Measurements from ENCODE around the gene ZNF521. TPM values are rescaled to one million over a fixed set of nuclear protein-coding genes. Genes with fewer than 3 reads are reported as not detected.

ZNF521 gene
- total RNA-seq, 2 donors from 2014 or later = 1.1 TPM; not detected in 1

DNA sequence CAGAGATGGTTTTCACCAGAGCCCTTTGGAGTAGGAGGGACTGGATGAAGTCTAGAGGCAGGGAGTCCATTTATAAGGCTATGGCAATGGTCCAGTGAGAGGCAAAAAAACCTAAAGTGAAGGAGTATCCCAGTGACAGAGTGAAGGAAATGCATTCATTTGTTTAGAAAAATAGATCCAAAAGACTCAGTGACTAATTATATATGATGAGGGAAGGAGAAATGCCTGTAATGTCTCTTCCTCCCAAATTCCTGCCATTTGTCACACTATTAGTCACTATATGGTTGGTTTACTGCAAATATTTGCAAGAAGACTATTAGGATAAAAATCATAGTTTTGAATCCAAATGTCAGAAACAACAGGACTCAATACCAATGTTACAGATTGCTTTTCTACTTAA is 104.2 kb downstream of the ZNF521 start:
- Mint-ChIP-seq H3K36me3 (ENCODE audit: low read depth) (no peaks in the 10 kb centered on the region), H3K27me3 (peaks cover 9% of the 10 kb centered on the region)

DNA sequence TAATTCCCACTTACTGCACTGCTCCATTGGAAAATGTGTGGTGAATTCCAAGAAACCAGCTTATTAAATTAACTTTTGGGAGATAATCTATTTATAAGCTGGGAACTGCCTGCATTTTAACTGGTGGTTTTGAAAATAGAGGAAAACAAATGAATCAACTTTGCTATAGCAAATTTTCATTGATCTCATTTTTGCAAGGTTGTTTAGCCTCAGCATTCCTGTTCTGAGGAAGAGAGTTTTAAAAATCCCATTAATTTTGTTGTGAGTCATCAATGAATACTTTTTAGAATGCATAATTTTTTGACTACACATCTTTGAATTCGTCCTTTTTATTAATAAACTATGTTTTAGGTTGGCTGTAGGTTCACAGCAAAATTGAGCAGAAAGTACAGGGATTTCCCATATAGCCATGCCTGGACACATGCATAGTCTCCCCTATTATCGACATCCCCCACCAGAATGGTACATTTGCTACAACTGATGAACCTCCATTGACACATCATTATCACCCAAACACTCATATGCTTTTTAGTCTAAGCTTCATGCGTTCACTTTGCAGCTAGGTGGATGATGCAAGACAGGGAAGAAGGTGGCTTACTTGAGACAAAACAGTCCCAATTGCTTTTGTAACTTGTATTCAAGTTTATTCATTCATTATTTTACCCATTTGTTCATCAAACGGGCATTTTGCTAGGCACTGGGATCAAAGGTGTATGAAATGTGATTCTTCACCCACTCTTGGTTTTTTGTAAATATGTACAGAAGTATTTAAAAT is 106.9 kb downstream of the ZNF521 start:
- no peaks in the 10 kb centered on the region for H3K36me3 Mint-ChIP-seq (ENCODE audit: low read depth)
- H3K27me3 Mint-ChIP-seq = no peaks in the 10 kb centered on the region
- no peak for ATAC-seq
- H3K9me3 ChIP-seq (ENCODE audit: control insufficient read depth, low read length, poor library complexity, severe bottlenecking) = no peaks in the 10 kb centered on the region
- no peaks in the 10 kb centered on the region for H3K4me1 Mint-ChIP-seq
- H3K27ac Mint-ChIP-seq = no peak overlapping the region
- no peak for DNase-seq
- H3K4me3 Mint-ChIP-seq = no peak overlapping the region

More for the DNA sequence above, 104.2 kb downstream of the ZNF521 start:
- DNase-seq (no peak), ATAC-seq (no peak)
- Mint-ChIP-seq H3K4me1 (no peaks in the 10 kb centered on the region), H3K4me3 (no peak overlapping the region), H3K27ac (no peak overlapping the region)
- no peaks in the 10 kb centered on the region for H3K9me3 ChIP-seq (ENCODE audit: control insufficient read depth, low read length, poor library complexity, severe bottlenecking)

DNA sequence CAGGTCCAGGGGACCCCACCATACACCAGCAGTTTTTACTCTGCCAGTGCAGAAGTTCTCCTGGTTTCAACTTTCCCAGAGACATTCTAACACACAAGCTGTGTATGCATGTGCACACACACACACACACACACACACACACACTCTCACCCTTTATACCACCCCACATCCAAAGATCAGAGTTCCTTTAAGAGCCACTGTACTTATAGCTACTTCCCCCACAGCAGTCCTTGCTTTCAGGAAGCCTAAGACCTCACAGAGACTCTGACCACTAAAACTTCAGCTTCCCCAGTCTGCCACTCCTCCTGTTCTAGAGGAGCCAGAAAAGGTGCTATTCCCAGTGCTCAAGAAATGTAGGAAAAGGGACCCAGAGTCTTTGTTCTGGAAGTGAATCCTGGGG is 107.8 kb downstream of the ZNF521 start:
- H3K27me3 Mint-ChIP-seq = no peaks in the 10 kb centered on the region
- no peaks in the 10 kb centered on the region for H3K9me3 ChIP-seq (ENCODE audit: control insufficient read depth, low read length, poor library complexity, severe bottlenecking)
- H3K27ac Mint-ChIP-seq = no peak overlapping the region
- H3K4me1 Mint-ChIP-seq = no peaks in the 10 kb centered on the region
- no peaks in the 10 kb centered on the region for H3K36me3 Mint-ChIP-seq (ENCODE audit: low read depth)
- H3K4me3 Mint-ChIP-seq = no peak overlapping the region
- no peak for DNase-seq
- ATAC-seq = no peak

DNA sequence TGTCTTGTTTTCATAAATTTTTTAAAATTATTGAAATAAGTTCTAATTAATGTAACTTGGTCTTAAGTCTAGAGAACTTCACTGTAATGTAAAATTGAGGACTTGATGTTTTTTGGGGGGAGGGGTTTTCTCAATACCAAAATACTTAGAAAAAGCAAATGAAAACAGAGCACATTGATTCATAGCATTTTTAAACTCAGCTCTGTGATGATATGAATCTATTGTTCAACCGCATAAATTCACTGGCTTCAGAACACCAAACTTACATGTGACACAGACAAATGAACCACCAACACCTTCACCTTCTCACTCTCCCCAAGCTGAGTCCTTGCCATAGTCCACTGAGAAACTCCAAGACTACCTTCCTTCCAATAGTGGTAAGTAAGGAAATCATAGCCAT is 108.2 kb downstream of the ZNF521 start:
- H3K9me3 ChIP-seq (ENCODE audit: control insufficient read depth, low read length, poor library complexity, severe bottlenecking) = no peaks in the 10 kb centered on the region
- no peaks in the 10 kb centered on the region for H3K4me1 Mint-ChIP-seq
- DNase-seq = no peak
- no peak overlapping the region for H3K27ac Mint-ChIP-seq
- no peak overlapping the region for H3K4me3 Mint-ChIP-seq
- no peak for ATAC-seq
- H3K27me3 Mint-ChIP-seq = no peaks in the 10 kb centered on the region
- H3K36me3 Mint-ChIP-seq (ENCODE audit: low read depth) = no peaks in the 10 kb centered on the region

DNA sequence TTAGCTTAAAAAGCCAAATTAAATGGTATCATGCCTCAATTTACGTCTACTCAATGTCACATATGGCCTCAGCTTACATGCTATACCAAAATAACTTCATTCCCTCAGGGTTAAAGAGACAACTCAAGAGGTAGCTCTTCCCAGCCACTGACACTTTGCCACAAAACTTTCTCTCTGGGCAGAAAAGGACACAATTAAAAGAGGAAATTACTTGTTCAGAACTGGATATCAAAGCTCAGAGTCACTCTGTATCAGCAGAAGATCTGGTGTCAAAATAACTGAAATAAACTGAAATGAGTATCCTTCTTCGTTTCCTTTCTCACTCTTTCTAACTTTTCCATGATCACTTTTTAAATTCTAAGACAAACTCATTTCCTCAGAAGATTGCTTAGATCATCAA is 108.7 kb downstream of the ZNF521 start:
- no peak overlapping the region for H3K27ac Mint-ChIP-seq
- H3K27me3 Mint-ChIP-seq = no peaks in the 10 kb centered on the region
- H3K36me3 Mint-ChIP-seq (ENCODE audit: low read depth) = no peaks in the 10 kb centered on the region
- no peaks in the 10 kb centered on the region for H3K9me3 ChIP-seq (ENCODE audit: control insufficient read depth, low read length, poor library complexity, severe bottlenecking)
- DNase-seq (no peak), ATAC-seq (no peak)
- no peak overlapping the region for H3K4me3 Mint-ChIP-seq
- H3K4me1 Mint-ChIP-seq = no peaks in the 10 kb centered on the region

DNA sequence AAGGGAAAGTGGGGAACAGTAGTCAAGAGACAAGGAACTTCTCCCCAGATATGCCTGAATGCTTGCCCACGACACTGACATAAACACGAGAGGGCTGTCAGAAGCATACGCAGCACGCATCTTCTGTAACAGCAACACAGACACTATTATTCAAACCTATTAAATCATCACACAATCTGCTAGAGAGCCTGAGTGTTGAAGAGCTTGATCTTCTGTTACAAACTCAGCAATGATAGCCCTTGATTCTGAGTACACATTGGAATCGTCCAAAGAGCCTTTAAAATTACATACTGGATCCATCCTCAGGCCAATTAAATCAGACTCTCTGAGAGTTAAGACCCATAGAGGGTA is 111.6 kb downstream of the ZNF521 start:
- H3K36me3 Mint-ChIP-seq (ENCODE audit: low read depth) = no peaks in the 10 kb centered on the region
- no peak overlapping the region for H3K27ac Mint-ChIP-seq
- no peaks in the 10 kb centered on the region for H3K27me3 Mint-ChIP-seq
- ATAC-seq (no peak), DNase-seq (no peak)
- H3K4me1 Mint-ChIP-seq = no peaks in the 10 kb centered on the region
- no peak overlapping the region for H3K4me3 Mint-ChIP-seq
- H3K9me3 ChIP-seq (ENCODE audit: control insufficient read depth, low read length, poor library complexity, severe bottlenecking) = no peaks in the 10 kb centered on the region

DNA sequence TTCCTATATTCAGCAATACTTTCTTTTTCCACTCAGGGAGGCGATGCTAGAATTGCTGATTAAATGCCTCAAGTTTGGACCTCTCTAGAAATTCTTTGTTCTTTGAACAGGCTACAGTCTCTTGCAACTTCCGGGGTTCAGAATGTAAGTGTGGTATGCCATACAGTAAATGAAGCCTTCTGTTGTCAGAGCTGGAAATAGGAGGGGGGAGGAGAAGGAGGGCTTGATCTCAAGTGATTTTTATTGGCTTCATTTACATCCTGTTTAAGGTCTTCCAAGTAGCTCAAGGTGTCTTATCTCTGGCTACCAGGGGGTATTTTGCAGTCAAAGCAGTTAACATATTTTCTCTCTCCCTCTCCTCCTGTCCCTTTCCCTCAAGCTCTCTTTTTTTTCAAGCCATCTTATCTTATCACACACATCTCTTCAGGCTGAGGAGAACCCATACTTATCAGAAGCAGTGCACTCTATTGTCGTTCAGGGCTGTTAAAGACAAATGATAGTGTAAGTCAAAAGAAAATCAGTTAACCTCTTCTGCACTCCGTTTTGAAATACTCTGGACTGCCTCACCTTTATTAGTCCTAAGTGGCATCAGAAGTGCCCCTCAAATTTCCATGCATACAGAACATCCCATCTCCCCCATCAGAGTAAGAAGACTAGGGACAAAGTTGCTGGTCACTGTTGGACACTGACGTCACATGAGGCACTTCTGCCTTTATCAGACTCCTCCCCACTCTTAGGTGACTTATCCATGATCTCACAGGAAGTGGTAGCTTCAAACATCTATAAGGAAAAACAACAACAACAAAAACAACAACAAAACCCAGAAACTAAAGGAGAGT is 112.2 kb downstream of the ZNF521 start:
- Mint-ChIP-seq H3K27ac (no peak overlapping the region), H3K36me3 (ENCODE audit: low read depth) (no peaks in the 10 kb centered on the region), H3K4me3 (no peak overlapping the region), H3K27me3 (no peaks in the 10 kb centered on the region), H3K4me1 (no peaks in the 10 kb centered on the region)
- DNase-seq = no peak
- ATAC-seq = no peak
- H3K9me3 ChIP-seq (ENCODE audit: control insufficient read depth, low read length, poor library complexity, severe bottlenecking) = no peaks in the 10 kb centered on the region

DNA sequence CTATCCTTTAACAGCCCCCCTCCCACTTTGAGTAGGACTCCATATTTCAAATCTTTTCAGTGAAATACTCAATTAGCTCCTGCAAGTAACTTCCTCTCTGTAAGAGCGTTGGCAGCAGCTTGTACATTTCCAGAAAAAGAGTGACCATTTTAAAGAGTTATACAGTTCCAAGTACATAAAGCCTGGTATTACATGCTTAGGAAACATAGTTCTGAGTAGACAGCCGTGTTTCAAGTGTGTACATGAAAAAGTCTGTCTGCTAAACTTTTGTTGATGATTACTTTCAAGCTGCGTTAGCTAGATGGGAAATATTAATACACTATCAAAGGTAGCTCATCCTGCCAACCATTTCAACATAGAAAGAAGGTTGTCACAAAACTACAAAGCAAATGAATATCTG is 112.8 kb downstream of the ZNF521 start:
- no peak for ATAC-seq
- DNase-seq = no peak
- Mint-ChIP-seq H3K4me1 (no peaks in the 10 kb centered on the region), H3K36me3 (ENCODE audit: low read depth) (no peaks in the 10 kb centered on the region), H3K27me3 (no peaks in the 10 kb centered on the region), H3K4me3 (no peak overlapping the region), H3K27ac (no peak overlapping the region)
- no peaks in the 10 kb centered on the region for H3K9me3 ChIP-seq (ENCODE audit: control insufficient read depth, low read length, poor library complexity, severe bottlenecking)

DNA sequence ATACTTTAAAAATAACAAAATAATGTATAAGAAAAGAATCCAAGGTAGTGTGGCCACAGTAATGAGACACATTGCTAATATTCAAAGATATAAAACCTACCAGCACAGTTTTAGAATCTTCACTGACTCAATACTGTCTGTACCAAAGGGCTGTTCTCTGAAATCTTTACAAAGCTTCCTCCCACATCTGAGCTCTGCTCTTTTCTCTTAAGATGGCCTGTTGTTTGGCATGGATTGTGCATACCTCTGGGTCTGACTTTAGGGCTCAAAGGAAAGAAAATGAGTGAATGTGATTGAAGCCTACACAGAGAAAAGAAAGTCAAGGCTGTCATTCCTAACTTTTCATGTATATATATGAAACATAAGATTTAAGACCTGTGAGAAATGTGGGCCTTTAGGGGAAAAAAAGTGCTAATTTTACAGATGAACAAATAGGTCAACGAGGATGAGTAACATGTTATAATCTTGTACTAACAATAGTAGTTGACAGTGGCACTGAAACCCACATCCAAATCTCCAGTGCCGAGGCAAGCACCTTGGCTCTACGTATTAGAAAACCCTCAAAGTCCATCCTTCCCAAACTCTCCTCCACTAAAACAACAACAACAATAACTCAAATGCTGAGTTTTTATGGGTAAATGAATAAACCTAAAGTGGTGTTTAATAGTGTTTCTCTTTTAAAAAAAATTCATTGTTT is 114.2 kb downstream of the ZNF521 start:
- no peak for ATAC-seq
- H3K27ac Mint-ChIP-seq = no peak overlapping the region
- no peaks in the 10 kb centered on the region for H3K9me3 ChIP-seq (ENCODE audit: control insufficient read depth, low read length, poor library complexity, severe bottlenecking)
- no peak overlapping the region for H3K4me3 Mint-ChIP-seq
- DNase-seq = no peak
- no peaks in the 10 kb centered on the region for H3K4me1 Mint-ChIP-seq
- H3K27me3 Mint-ChIP-seq = no peaks in the 10 kb centered on the region
- no peaks in the 10 kb centered on the region for H3K36me3 Mint-ChIP-seq (ENCODE audit: low read depth)

DNA sequence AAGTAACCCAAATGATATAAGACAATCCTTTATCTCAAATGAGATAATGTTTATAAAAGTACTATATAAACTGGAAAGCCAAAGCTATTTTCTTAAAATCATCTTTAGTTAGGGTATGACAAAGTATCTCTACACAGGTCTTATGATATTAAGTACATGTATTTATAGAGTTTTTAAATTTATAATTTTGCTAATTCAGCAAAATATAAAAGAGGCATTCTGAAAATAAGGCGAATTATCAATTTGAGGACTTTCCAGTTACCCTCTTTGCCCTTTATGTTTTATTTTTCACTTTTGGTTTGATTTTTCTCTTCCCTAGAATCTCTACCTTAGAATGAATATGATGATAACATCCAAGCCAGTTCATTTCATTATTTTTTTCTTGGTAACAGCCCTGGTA is 115.2 kb downstream of the ZNF521 start:
- H3K9me3 ChIP-seq (ENCODE audit: control insufficient read depth, low read length, poor library complexity, severe bottlenecking) = no peaks in the 10 kb centered on the region
- no peak for DNase-seq
- ATAC-seq = no peak
- Mint-ChIP-seq H3K4me1 (no peaks in the 10 kb centered on the region), H3K27ac (no peak overlapping the region), H3K27me3 (no peaks in the 10 kb centered on the region), H3K36me3 (ENCODE audit: low read depth) (no peaks in the 10 kb centered on the region), H3K4me3 (no peak overlapping the region)

DNA sequence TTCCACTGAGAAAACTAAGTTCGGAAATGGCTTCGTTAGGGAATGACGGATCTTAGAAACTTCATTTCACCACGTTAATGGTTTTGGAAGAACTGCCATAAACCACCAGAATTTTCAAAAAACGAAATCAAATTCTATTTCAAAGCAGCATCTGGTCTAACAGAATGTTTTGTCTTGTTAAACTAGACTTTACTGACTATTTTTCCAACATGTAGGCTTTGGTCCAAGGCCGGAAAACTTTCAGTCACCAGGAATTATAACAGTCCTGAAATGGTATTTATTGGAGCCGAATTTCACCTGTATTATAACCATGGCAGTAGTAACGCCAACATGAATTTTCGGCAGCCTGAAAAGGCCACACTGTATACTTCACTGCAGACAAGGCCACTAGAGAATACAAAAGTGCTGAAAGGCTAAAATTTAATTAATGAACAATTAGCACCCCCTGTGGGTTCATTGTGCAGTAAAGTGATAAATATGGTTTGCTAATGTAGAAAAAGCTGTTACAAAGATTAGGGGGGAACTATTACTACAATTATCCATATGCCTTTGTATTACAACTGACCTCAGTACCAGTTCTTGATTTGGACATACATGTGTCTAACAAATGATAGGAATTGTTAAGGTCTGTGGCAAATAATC is 116.4 kb downstream of the ZNF521 start:
- ATAC-seq = no peak
- DNase-seq = no peak

DNA sequence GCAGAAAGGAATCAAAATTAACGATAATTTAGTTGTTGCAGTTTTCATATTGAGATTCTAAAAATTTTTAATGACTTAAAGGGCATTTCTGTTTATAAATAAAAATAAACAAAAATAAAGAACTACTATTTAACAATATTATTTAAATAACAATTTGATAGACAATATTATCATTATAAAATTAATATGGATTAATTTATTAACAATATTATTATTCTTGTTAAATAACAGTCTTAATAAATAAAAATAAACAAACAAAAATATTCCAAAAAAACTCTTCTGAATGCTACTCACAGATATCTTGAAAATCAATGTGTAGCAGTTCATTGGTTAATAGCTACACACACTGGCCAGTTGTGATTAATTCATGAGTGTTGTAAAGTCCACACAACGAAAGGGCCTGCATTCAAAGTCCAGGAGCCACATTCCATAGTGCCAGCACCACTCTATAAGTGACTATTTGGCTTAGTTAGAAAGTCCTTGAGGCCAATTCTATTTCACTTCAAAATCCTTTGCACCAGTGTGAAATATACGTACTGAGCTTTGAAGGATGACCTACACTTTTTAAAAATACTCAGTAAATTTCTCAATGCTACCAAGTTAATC is 117.1 kb downstream of the ZNF521 start:
- DNase-seq (no peak), ATAC-seq (no peak)
- H3K27me3 Mint-ChIP-seq = peaks cover 8% of the 10 kb centered on the region
- no peaks in the 10 kb centered on the region for H3K4me1 Mint-ChIP-seq
- no peaks in the 10 kb centered on the region for H3K36me3 Mint-ChIP-seq (ENCODE audit: low read depth)
- H3K9me3 ChIP-seq (ENCODE audit: control insufficient read depth, low read length, poor library complexity, severe bottlenecking) = no peaks in the 10 kb centered on the region
- no peak overlapping the region for H3K4me3 Mint-ChIP-seq
- no peak overlapping the region for H3K27ac Mint-ChIP-seq

More for the DNA sequence above, 116.4 kb downstream of the ZNF521 start:
- Mint-ChIP-seq H3K36me3 (ENCODE audit: low read depth) (no peaks in the 10 kb centered on the region), H3K4me3 (no peak overlapping the region), H3K27ac (no peak overlapping the region), H3K4me1 (no peaks in the 10 kb centered on the region), H3K27me3 (peaks cover 8% of the 10 kb centered on the region)
- H3K9me3 ChIP-seq (ENCODE audit: control insufficient read depth, low read length, poor library complexity, severe bottlenecking) = no peaks in the 10 kb centered on the region

DNA sequence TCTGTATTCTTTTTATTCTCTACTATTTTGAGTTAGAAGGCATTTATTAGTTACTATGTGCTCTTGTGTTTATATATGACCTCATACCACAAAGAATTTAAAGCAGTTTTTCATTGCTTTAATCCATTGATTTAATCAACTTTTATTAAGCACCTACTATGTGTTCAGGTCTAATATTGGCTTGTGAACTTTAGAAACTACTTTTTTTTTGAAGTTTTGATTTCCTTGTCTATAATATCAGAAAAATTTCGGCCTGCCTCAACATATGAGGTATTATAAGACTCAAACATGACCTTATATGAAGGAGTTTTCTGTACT is 117.7 kb downstream of the ZNF521 start:
- Mint-ChIP-seq H3K4me3 (no peak overlapping the region), H3K27ac (no peak overlapping the region), H3K4me1 (no peaks in the 10 kb centered on the region), H3K27me3 (peaks cover 8% of the 10 kb centered on the region), H3K36me3 (ENCODE audit: low read depth) (no peaks in the 10 kb centered on the region)
- DNase-seq (no peak), ATAC-seq (no peak)
- H3K9me3 ChIP-seq (ENCODE audit: control insufficient read depth, low read length, poor library complexity, severe bottlenecking) = no peaks in the 10 kb centered on the region

All from T-helper 17 cell (primary cell).